GM23248 (cell line): ENCODE results near the gene FCRLB. TPM values are rescaled to one million over a fixed set of nuclear protein-coding genes. Genes with fewer than 3 reads are reported as not detected.
"Not testable (repeated sequence)": the region's sequence is repeated elsewhere in the genome, so short reads cannot be mapped to it uniquely, and the experiment has no call there.

Experiments
- DNase-seq: peaks from one replicate; pipeline ENCODE4 v3.0.0-alpha.2; 2015
- H2AFZ ChIP-seq: fragments of 200-600 bp; sonication (generic); 2 replicates; pipeline ENCODE4 v1.6.1; 2016; ENCODE audit warnings: antibody characterized with exemption
- H3F3A ChIP-seq: fragments of 200-600 bp; sonication (generic); 2 replicates; pipeline ENCODE4 v1.6.1; 2016; ENCODE audit warnings: mild to moderate bottlenecking, antibody characterized with exemption, mixed run types; ENCODE audit not compliant: insufficient read depth
- H3K27ac ChIP-seq: fragments of 200-600 bp; sonication (generic); 2 replicates; pipeline ENCODE4 v1.5.1; 2016; ENCODE audit warnings: mild to moderate bottlenecking
- H3K27me3 ChIP-seq: fragments of 200-600 bp; sonication (generic); replicated peaks from 2 replicates; pipeline ENCODE4 v1.6.1; 2016; ENCODE audit warnings: mild to moderate bottlenecking; ENCODE audit not compliant: insufficient read depth
- H3K36me3 ChIP-seq: fragments of 200-600 bp; sonication (generic); 2 replicates; pipeline ENCODE4 v1.6.1; 2016; ENCODE audit warnings: low read depth, mild to moderate bottlenecking
- H3K4me1 ChIP-seq: fragments of 200-600 bp; sonication (generic); 2 replicates; pipeline ENCODE4 v1.6.1; 2016; ENCODE audit warnings: mild to moderate bottlenecking; ENCODE audit not compliant: insufficient read depth
- H3K4me2 ChIP-seq: fragments of 200-600 bp; sonication (generic); one replicate; pipeline ENCODE4 v1.6.1; 2016; ENCODE audit warnings: mild to moderate bottlenecking; ENCODE audit not compliant: unreplicated experiment
- H3K4me3 ChIP-seq: fragments of 200-600 bp; sonication (generic); 2 replicates; pipeline ENCODE4 v1.5.1; 2016; ENCODE audit warnings: mild to moderate bottlenecking
- H3K79me2 ChIP-seq: fragments of 200-600 bp; sonication (generic); 2 replicates; pipeline ENCODE4 v1.6.1; 2016; ENCODE audit warnings: mild to moderate bottlenecking; ENCODE audit not compliant: insufficient read depth
- H3K9ac ChIP-seq: fragments of 200-600 bp; sonication (generic); 2 replicates; pipeline ENCODE4 v1.6.1; 2016; ENCODE audit warnings: mild to moderate bottlenecking
- H3K9me2 ChIP-seq: fragments of 200-600 bp; sonication (generic); 2 replicates; pipeline ENCODE4 v1.6.1; 2016; ENCODE audit warnings: mixed run types, mild to moderate bottlenecking, moderate library complexity; ENCODE audit not compliant: insufficient read depth
- H3K9me3 ChIP-seq: fragments of 200-600 bp; sonication (generic); one replicate; pipeline ENCODE4 v1.6.1; 2017; ENCODE audit warnings: low read depth
- H4K20me1 ChIP-seq: fragments of 200-600 bp; sonication (generic); 2 replicates; pipeline ENCODE4 v1.6.0; 2016; ENCODE audit not compliant: insufficient read depth
- EZH2 ChIP-seq: fragments of 200-600 bp; sonication (generic); IDR thresholded peaks from 2 replicates; pipeline ENCODE4 v1.6.1; 2018; ENCODE audit warnings: antibody characterized with exemption, mild to moderate bottlenecking; ENCODE audit not compliant: insufficient read depth, poor library complexity, severe bottlenecking
- EZH2phosphoT487 ChIP-seq: fragments of 200-600 bp; sonication (generic); IDR thresholded peaks from 2 replicates; pipeline ENCODE4 v1.6.1; 2018; ENCODE audit warnings: antibody characterized with exemption, moderate library complexity, mild to moderate bottlenecking, low read depth; ENCODE audit not compliant: insufficient read depth
- WGBS, 2 experiments: methylation state at CpG; one replicate each; pipeline ENCODE4 v1.1.6; 2015 to 2017; ENCODE audit warnings: low lambda C conversion rate in 2 of 2, low coverage in 1 of 2; ENCODE audit errors: missing lambda C conversion rate in 2 of 2; 5-methylcytosine and 5-hydroxymethylcytosine counted together
- in situ Hi-C: fragments of 300-500 bp; cut with MboI; formaldehyde crosslinking; loops from 2 replicates; pipeline ENCODE4 v1.15.0; 2020
- polyA plus RNA-seq: library from polyadenylated mRNA; unstranded; fragments of >200 nt; fragmentation: Nextera tagmentation; extraction: Ambion mirVana; gene quantifications from 2 replicates; pipeline ENCODE4 v1.2.1, GENCODE V29; 2016
- total RNA-seq: library from RNA; depleted of rRNA; stranded (reverse); fragments of >200 nt; shearing (Covaris generic); gene quantifications from 2 replicates; pipeline ENCODE4 v1.2.3, GENCODE V29; 2014

FCRLB gene
- total and polyA plus RNA-seq, 2 experiments from 2014 or later, result 9.4 to 14.5 TPM

DNA sequence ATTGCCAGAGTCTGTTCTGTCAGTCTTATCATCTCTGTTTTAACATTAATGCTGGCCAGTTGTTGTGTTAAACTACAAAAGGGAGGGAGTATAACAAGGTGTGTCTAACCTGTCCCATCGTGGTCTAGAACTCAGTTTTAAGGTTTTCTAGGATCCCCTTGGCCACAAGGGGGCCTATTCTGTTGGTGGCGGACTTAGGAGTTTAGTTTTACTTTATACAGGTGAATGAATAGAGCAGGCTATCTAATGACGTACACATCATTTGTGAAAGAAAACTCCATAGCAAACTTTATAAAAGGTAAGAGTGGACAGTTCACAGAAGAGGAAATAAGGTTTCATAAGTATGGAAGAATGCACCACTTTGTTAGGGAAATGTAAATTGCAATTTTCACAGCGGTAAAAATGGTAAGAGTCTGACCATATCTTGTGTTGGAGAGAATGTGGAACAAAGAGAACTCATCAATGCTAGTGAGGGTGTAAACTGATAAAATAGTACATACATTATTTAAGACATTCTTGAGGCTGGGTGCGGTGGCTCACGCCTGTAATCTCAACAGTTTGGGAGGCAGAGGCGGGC lies 42.3 kb downstream of the FCRLB start:
- Histone ChIP-seq H3K27me3 (no peaks in the 10 kb centered on the region), H3K4me2 (no peak overlapping the region), H2AFZ (no peak overlapping the region), H4K20me1 (no peaks in the 10 kb centered on the region), H3K9me2 (no peaks in the 10 kb centered on the region), H3K9ac (no peak overlapping the region), H3F3A (peaks cover 14% of the 10 kb centered on the region), H3K27ac (no peak overlapping the region), H3K4me1 (peaks cover 7% of the 10 kb centered on the region), H3K36me3 (peaks cover 2% of the 10 kb centered on the region), H3K4me3 (no peak overlapping the region), H3K9me3 (no peaks in the 10 kb centered on the region), H3K79me2 (peaks cover 25% of the 10 kb centered on the region)
- in situ Hi-C loops, result no loop called here
- 94 to 95% methylated on average over 7 of the region's 7 CpGs for WGBS, 2 experiments
- TF ChIP-seq EZH2phosphoT487 (no peak), EZH2 (no peak)
- DNase-seq, result no peak

DNA sequence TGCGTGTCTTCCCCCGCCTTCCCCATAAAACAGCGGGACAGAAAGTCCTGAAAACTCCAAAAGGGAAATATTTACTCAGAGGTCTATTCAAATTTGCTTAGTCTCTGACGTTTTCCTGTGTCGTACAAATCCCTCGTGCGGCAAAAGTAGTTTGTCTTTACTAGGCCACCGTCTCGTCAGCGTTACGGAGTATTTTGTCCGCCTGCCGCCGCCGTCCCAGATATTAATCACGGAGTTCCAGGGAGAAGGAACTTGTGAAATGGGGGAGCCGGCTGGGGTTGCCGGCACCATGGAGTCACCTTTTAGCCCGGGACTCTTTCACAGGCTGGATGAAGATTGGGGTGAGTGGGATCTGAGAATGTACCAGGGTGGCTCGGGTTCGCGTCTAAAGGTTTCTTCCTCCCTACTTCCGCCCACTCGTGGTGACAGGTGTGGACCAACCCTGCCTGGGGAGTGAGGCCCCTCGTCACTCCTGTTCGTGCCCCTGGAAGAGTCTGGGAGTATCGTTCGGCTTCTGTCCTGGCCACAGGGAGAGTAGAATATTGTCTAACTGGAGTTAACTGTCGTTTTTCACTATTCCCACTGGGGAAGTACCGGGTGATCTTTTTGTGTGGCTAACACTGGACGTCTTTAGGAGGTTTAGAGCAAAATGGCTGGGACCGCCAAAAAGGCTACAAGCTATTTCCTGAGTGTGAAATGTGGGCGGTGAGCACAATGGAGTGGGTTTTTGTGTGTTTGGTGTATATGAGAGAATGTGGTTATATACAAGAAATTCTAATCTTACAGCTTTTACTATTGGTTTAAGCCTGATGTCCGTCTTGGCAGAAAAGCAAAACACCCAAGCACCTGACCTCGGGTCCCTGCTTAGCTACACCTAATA lies 45.0 kb downstream of the FCRLB start, which contains the start of gene ATF6:
Gene ATF6, plus strand, starts transcription at position 219 of the 880 bp plus-strand sequence. Its CDS starts 41 bp downstream, at position 260.
- in situ Hi-C loops, result no loop called here
- Histone ChIP-seq H3K4me1 (peaks cover 17% of the 10 kb centered on the region), H2AFZ (peak within 1 kb of the TSS; percentile 92), H3K9me2 (no peaks in the 10 kb centered on the region), H3K9ac (peak within 1 kb of the TSS; percentile 97), H3K36me3 (no peaks in the 10 kb centered on the region), H4K20me1 (no peaks in the 10 kb centered on the region), H3K9me3 (no peaks in the 10 kb centered on the region), H3K27me3 (no peaks in the 10 kb centered on the region), H3K4me2 (peak within 1 kb of the TSS; percentile 91), H3K27ac (peak within 1 kb of the TSS; percentile 98), H3K79me2 (peaks cover 52% of the 10 kb centered on the region), H3K4me3 (peak within 1 kb of the TSS; percentile 87), H3F3A (peaks cover 6% of the 10 kb centered on the region)
- 1% methylated on average over 35 of the region's 35 CpGs for WGBS, 2 experiments
- TF ChIP-seq EZH2, result no peak
- no peak for TF ChIP-seq EZH2phosphoT487
- DNase-seq, result peak; percentile 97

DNA sequence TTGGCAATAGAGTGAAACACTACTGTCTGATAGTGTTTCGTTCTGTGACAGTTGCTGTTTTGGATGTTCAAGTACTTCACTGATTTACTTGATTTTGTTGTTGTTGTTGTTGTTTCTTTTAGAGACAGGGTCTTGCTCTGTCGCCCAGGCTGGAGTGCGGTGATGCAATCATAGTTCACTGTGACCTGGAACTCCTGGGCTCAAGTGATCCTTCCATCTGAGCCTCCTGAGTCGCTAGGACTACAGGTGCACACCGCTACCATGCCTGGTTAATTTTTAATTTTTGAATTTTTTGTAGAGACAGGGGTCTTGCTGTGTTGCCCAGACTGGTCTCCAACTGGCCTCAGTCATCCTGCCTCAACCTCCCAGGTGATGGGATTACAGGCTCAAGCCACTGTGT lies 47.1 kb downstream of the FCRLB start:
- TF ChIP-seq EZH2 (no peak), EZH2phosphoT487 (no peak)
- peaks cover 17% of the 10 kb centered on the region for H3K4me1 ChIP-seq
- 89 to 93% methylated on average over 5 of the region's 5 CpGs for WGBS, 2 experiments
- H3K27ac ChIP-seq, result no peak overlapping the region
- no peak overlapping the region for H3K9ac ChIP-seq
- no peak overlapping the region for H3K4me2 ChIP-seq
- H4K20me1 ChIP-seq, result no peaks in the 10 kb centered on the region
- peaks cover 73% of the 10 kb centered on the region for H3K79me2 ChIP-seq
- H3F3A ChIP-seq, result peaks cover 6% of the 10 kb centered on the region
- no peaks in the 10 kb centered on the region for H3K36me3 ChIP-seq
- H3K9me2 ChIP-seq, result no peaks in the 10 kb centered on the region
- in situ Hi-C loops, result no loop called here
- H2AFZ ChIP-seq, result no peak overlapping the region
- no peak for DNase-seq
- no peaks in the 10 kb centered on the region for H3K9me3 ChIP-seq
- no peaks in the 10 kb centered on the region for H3K27me3 ChIP-seq
- H3K4me3 ChIP-seq, result no peak overlapping the region

DNA sequence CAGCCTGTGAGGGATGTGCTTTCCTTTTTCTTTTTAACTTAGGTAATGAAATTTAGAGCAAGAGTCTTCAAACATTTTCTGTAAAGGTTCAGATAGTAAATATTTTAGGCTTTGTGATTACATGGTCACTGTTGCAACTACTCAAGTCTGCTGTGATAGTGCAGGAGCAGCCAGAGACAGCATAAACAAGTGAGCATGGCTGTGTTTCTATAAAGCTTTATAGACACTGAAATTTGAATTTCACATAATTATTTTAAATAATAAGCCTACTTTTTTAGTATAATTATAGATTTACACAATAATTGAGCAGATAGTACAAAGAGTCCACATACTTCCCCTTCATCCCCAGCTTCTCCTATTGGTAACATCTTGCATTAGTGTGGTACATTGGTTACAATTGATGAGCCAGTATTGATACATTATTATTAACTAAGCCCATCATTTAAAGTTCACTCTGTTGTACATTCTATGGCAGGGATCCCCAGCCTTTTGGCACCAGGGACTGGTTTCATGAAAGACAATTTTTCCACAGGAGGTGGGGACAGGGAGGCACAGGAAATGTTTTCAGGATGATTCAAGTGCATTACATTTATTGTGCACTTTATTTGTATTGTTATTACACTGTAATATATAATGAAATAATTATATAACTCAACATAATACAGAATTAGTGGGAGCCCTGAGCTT lies 47.8 kb downstream of the FCRLB start:
- Histone ChIP-seq H3K9ac (no peak overlapping the region), H3K4me3 (no peak overlapping the region), H3K4me2 (no peak overlapping the region), H3K9me3 (no peaks in the 10 kb centered on the region), H3F3A (peaks cover 6% of the 10 kb centered on the region), H2AFZ (no peak overlapping the region), H3K27ac (no peak overlapping the region), H3K4me1 (peaks cover 17% of the 10 kb centered on the region), H3K9me2 (no peaks in the 10 kb centered on the region), H3K36me3 (no peaks in the 10 kb centered on the region), H3K27me3 (no peaks in the 10 kb centered on the region), H3K79me2 (peaks cover 80% of the 10 kb centered on the region), H4K20me1 (no peaks in the 10 kb centered on the region)
- TF ChIP-seq EZH2 (no peak), EZH2phosphoT487 (no peak)
- in situ Hi-C loops, result no loop called here
- DNase-seq, result peak; percentile 37

DNA sequence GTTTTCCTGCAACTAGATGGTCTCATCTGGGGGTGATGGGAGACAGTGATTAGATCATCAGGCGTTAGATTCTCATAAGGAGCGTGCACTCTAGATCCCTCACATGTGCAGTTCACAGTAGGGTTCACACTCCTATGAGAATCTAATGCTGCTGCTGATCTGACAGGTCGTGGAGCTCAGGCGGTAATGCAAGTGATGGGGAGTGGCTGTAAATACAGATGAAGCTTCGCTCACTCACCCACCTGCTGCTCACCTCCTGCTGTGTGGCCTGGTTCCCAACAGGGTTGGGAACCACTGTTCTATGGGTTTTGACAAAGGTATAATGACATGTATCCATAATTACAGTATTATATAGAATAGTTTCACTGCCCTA lies 48.3 kb downstream of the FCRLB start:
- H3K4me2 ChIP-seq, H3K27me3 ChIP-seq, DNase-seq, H3K9me2 ChIP-seq, H3K9ac ChIP-seq, H3K9me3 ChIP-seq, H3K27ac ChIP-seq, H3K36me3 ChIP-seq, H4K20me1 ChIP-seq, in situ Hi-C loops, H3F3A ChIP-seq, H2AFZ ChIP-seq, H3K4me3 ChIP-seq: not testable (repeated sequence)
- Histone ChIP-seq H3K4me1 (peaks cover 17% of the 10 kb centered on the region), H3K79me2 (peaks cover 85% of the 10 kb centered on the region)
- 96 to 100% methylated on average over 5 of the region's 5 CpGs for WGBS, 2 experiments
